Natural killer cell (primary cell): ENCODE measurements around the gene PDE6A. TPM values are rescaled to one million over a fixed set of nuclear protein-coding genes. Genes with fewer than 3 reads are reported as not detected.

Experiments
- ATAC-seq, 3 donors: fragments of 150-1000 bp in 2 of 3; fragments of 200-7000 bp in 1 of 3; cut with Tn5 transposase; 1 replicate in 1 of 3; 2 replicates in 2 of 3; pipeline ENCODE4 v1.10.0; 2021; ENCODE audit warnings: mild to moderate bottlenecking in 2 of 3, moderate library complexity in 2 of 3
- DNase-seq, 2 donors: peaks; one replicate each; pipeline versions ENCODE4 v3.0.0 to v3.0.0-alpha.2; 2013 to 2021; ENCODE audit warnings: mixed read lengths in 1 of 2
- H3K27ac ChIP-seq: one replicate; pipeline ENCODE4 v1.5.1; 2013; ENCODE audit warnings: mild to moderate bottlenecking, low read length
- H3K27me3 ChIP-seq: one replicate; pipeline ENCODE4 v1.6.1; 2013; ENCODE audit warnings: low read length; ENCODE audit not compliant: control insufficient read depth, insufficient read depth
- H3K36me3 ChIP-seq: one replicate; pipeline ENCODE4 v1.6.1; 2013; ENCODE audit warnings: low read length; ENCODE audit not compliant: control insufficient read depth, insufficient read depth
- H3K4me1 ChIP-seq: one replicate; pipeline ENCODE4 v1.6.1; 2013; ENCODE audit warnings: low read length; ENCODE audit not compliant: control insufficient read depth, insufficient read depth
- H3K4me3 ChIP-seq: one replicate; pipeline ENCODE4 v1.5.1; 2013; ENCODE audit warnings: low read length
- H3K9me3 ChIP-seq: one replicate; pipeline ENCODE4 v1.6.1; 2013; ENCODE audit warnings: low read length; ENCODE audit not compliant: control insufficient read depth, insufficient read depth
- H3K27ac Mint-ChIP-seq, 2 donors: one replicate each; pipeline ENCODE4 v1.8.0; 2022; ENCODE audit warnings: mild to moderate bottlenecking in 2 of 2, mixed read lengths in 2 of 2, moderate library complexity in 1 of 2
- H3K27me3 Mint-ChIP-seq, 2 donors: one replicate each; pipeline ENCODE4 v1.8.0; 2022; ENCODE audit warnings: low read depth in 2 of 2, mixed read lengths in 2 of 2
- H3K36me3 Mint-ChIP-seq: one replicate; pipeline ENCODE4 v1.8.0; 2022; ENCODE audit warnings: mixed read lengths
- H3K4me1 Mint-ChIP-seq, 2 donors: one replicate each; pipeline ENCODE4 v1.8.0; 2022; ENCODE audit warnings: mixed read lengths in 2 of 2
- H3K4me3 Mint-ChIP-seq: one replicate; pipeline ENCODE4 v1.8.0; 2022; ENCODE audit warnings: mild to moderate bottlenecking, moderate library complexity, mixed read lengths
- H3K9me3 Mint-ChIP-seq, 2 donors: one replicate each; pipeline ENCODE4 v1.8.0; 2022; ENCODE audit warnings: mixed read lengths in 2 of 2
- CTCF ChIP-seq: fragments of 200-600 bp; IDR thresholded peaks from one replicate; pipeline ENCODE4 v1.8.0; 2022; ENCODE audit warnings: antibody characterized with exemption
- WGBS: methylation state at CpG from one replicate; pipeline ENCODE4 v1.1.7; 2013; ENCODE audit warnings: missing lambda C conversion rate; ENCODE audit not compliant: insufficient coverage; 5-methylcytosine and 5-hydroxymethylcytosine counted together
- intact Hi-C: fragments of 100-400 bp; cut with micrococcal nuclease; formaldehyde crosslinking; loops from one replicate; pipeline ENCODE4 v1.14.2; 2022
- total RNA-seq, 4 donors: library from RNA; stranded (reverse); fragments of 120-200 nt in 1 of 4; gene quantifications; one replicate each; pipeline versions ENCODE4 v1.2.3 to v1.2.4, GENCODE V29; 2013 to 2022

PDE6A gene
- total RNA-seq, 3 donors from 2014 or later (not counting 1 experiment from before 2014, with no cell fraction given), result not detected

GRCh38 chr5:149846021-149846420, 98.6 kb downstream of the PDE6A start:
- no peaks in the 10 kb centered on the region for H3K4me1 ChIP-seq
- 92% methylated on average over 5 of the region's 5 CpGs for WGBS
- no peak for ATAC-seq
- no peak overlapping the region for H3K27ac Mint-ChIP-seq
- intact Hi-C loops, result no loop called here
- H3K4me3 ChIP-seq, result no peak overlapping the region
- no peak for TF ChIP-seq CTCF
- H3K36me3 ChIP-seq, result no peaks in the 10 kb centered on the region
- no peaks in the 10 kb centered on the region for H3K27me3 ChIP-seq
- no peaks in the 10 kb centered on the region for H3K27me3 Mint-ChIP-seq
- H3K4me1 Mint-ChIP-seq, result no peaks in the 10 kb centered on the region
- H3K27ac ChIP-seq, result no peak overlapping the region
- H3K36me3 Mint-ChIP-seq, result no peaks in the 10 kb centered on the region
- no peak for DNase-seq
- H3K4me3 Mint-ChIP-seq, result no peak overlapping the region
- no peaks in the 10 kb centered on the region for H3K9me3 ChIP-seq
- H3K9me3 Mint-ChIP-seq, result no peaks in the 10 kb centered on the region

GRCh38 chr5:149845601-149846000, 99.0 kb downstream of the PDE6A start:
- Histone ChIP-seq H3K4me1 (no peaks in the 10 kb centered on the region), H3K27me3 (no peaks in the 10 kb centered on the region), H3K36me3 (no peaks in the 10 kb centered on the region), H3K27ac (no peak overlapping the region), H3K9me3 (no peaks in the 10 kb centered on the region), H3K4me3 (no peak overlapping the region)
- Mint-ChIP-seq H3K27me3 (no peaks in the 10 kb centered on the region), H3K9me3 (no peaks in the 10 kb centered on the region), H3K36me3 (no peaks in the 10 kb centered on the region), H3K27ac (no peak overlapping the region), H3K4me1 (no peaks in the 10 kb centered on the region), H3K4me3 (no peak overlapping the region)
- no peak for TF ChIP-seq CTCF
- ATAC-seq, result no peak
- DNase-seq, result no peak
- intact Hi-C loops, result no loop called here
- 98% methylated on average over 15 of the region's 15 CpGs for WGBS

- no peaks in the 10 kb centered on the region for H3K36me3 ChIP-seq
- Mint-ChIP-seq H3K27ac (no peak overlapping the region), H3K36me3 (no peaks in the 10 kb centered on the region), H3K27me3 (no peaks in the 10 kb centered on the region), H3K9me3 (no peaks in the 10 kb centered on the region), H3K4me1 (no peaks in the 10 kb centered on the region), H3K4me3 (no peak overlapping the region)
- no peak for DNase-seq
- intact Hi-C loops, result no loop called here
- WGBS, result 89% methylated on average over 14 of the region's 14 CpGs
- no peak for ATAC-seq
- H3K27ac ChIP-seq, result no peak overlapping the region
- no peak overlapping the region for H3K4me3 ChIP-seq
- no peaks in the 10 kb centered on the region for H3K4me1 ChIP-seq
- no peaks in the 10 kb centered on the region for H3K9me3 ChIP-seq
- H3K27me3 ChIP-seq, result no peaks in the 10 kb centered on the region
- no peak for TF ChIP-seq CTCF
Observed at GRCh38 chr5:149841851-149842793, 102.5 kb downstream of the PDE6A start.
